Measurements from ENCODE around the gene WAC. TPM values are rescaled to one million over a fixed set of nuclear protein-coding genes. Genes with fewer than 3 reads are reported as not detected.

WAC gene
- total RNA-seq, 2 donors from 2014 or later: 133 TPM

DNA sequence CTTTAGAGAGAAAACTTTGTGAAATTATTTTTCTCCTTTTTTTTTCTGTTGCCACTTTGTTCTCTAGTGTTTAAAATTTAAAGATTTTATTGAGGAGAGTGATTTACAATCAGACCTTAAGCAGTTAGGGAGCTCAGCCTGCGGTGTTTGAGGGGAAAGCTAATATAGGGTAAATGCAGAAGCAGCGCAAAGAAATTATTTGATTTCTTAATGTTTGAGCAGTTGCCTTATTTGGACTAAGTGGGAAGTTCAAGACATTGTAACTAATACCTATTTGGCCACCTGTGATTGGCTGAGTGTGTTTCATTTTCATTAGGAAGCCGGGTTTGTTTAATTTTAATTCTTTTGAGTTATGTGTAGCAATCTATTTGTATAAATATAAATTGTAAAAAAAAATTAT lies 25.3 kb downstream of the WAC start:
- H3K4me3 ChIP-seq (ENCODE audit: low read length): peak overlapping the region; percentile 58
- H3K9me3 ChIP-seq (ENCODE audit: control insufficient read depth, low read length): no peaks in the 10 kb centered on the region
- peaks cover 83% of the 10 kb centered on the region for H3K36me3 ChIP-seq (ENCODE audit: control insufficient read depth, insufficient read depth, low read length)
- 99 to 100% methylated on average over 2 of the region's 3 CpGs for WGBS, 2 experiments (ENCODE audit: insufficient coverage in 1 of 2, insufficient read length in 1 of 2)
- H3K27me3 ChIP-seq (ENCODE audit: control insufficient read depth, insufficient read depth, low read length, poor library complexity, severe bottlenecking): no peaks in the 10 kb centered on the region
- no peak overlapping the region for H3K9ac ChIP-seq (ENCODE audit: extremely low read depth, low read length, poor library complexity, severe bottlenecking)
- Mint-ChIP-seq H3K4me3 (no peak overlapping the region), H3K27ac (no peak overlapping the region), H3K36me3 (ENCODE audit: low read depth) (peaks cover 68% of the 10 kb centered on the region), H3K27me3 (ENCODE audit: insufficient read depth) (no peaks in the 10 kb centered on the region), H3K4me1 (peaks cover 42% of the 10 kb centered on the region), H3K9me3 (no peaks in the 10 kb centered on the region)
- TF ChIP-seq, protein P1, sequence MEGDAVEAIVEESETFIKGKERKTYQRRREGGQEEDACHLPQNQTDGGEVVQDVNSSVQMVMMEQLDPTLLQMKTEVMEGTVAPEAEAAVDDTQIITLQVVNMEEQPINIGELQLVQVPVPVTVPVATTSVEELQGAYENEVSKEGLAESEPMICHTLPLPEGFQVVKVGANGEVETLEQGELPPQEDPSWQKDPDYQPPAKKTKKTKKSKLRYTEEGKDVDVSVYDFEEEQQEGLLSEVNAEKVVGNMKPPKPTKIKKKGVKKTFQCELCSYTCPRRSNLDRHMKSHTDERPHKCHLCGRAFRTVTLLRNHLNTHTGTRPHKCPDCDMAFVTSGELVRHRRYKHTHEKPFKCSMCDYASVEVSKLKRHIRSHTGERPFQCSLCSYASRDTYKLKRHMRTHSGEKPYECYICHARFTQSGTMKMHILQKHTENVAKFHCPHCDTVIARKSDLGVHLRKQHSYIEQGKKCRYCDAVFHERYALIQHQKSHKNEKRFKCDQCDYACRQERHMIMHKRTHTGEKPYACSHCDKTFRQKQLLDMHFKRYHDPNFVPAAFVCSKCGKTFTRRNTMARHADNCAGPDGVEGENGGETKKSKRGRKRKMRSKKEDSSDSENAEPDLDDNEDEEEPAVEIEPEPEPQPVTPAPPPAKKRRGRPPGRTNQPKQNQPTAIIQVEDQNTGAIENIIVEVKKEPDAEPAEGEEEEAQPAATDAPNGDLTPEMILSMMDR (conservative IDR thresholded peaks at IDR 0.05): no peak
- peaks cover 7% of the 10 kb centered on the region for H3K4me1 ChIP-seq (ENCODE audit: control insufficient read depth, insufficient read depth, low read length)
- H3K27ac ChIP-seq (ENCODE audit: low read depth, low read length): no peak overlapping the region
- no peak for DNase-seq

DNA sequence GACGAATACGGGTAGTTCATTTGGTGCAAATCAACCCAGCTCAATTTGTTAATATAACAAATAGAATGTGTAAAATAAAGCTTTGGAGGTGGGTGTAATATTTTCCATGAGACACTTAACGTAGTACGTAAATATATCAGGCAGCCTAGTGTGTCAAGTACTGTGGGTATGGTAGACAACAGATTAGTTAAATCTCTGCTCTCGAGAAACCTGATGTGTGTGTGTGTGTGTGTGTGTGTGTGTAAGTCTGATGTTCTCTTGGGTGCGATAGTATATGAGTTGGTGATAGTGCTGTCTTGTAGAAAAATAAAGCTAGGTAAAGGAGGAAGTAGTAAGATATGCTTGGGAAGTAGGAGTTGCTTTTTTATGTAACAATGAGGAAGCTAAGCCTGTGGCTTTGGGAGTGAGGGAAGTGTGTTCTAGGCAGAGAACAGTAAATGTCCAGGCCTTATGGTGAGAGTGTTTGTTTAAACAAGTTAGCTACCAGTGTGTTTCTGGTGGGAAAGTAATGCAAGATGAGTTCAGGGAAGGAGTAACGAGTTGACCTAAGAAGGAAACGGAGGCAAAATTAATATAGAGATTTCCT lies 26.1 kb downstream of the WAC start:
- Histone ChIP-seq H3K27ac (ENCODE audit: low read depth, low read length) (peak overlapping the region; percentile 27), H3K9ac (ENCODE audit: extremely low read depth, low read length, poor library complexity, severe bottlenecking) (peak overlapping the region; percentile 20), H3K27me3 (ENCODE audit: control insufficient read depth, insufficient read depth, low read length, poor library complexity, severe bottlenecking) (no peaks in the 10 kb centered on the region), H3K9me3 (ENCODE audit: control insufficient read depth, low read length) (no peaks in the 10 kb centered on the region), H3K36me3 (ENCODE audit: control insufficient read depth, insufficient read depth, low read length) (peaks cover 78% of the 10 kb centered on the region), H3K4me3 (ENCODE audit: low read length) (peak overlapping the region; percentile 58), H3K4me1 (ENCODE audit: control insufficient read depth, insufficient read depth, low read length) (peaks cover 7% of the 10 kb centered on the region)
- DNase-seq: no peak
- H3K4me3 Mint-ChIP-seq: no peak overlapping the region
- H3K4me1 Mint-ChIP-seq: peaks cover 40% of the 10 kb centered on the region
- H3K27ac Mint-ChIP-seq: peak overlapping the region; percentile 44
- no peaks in the 10 kb centered on the region for H3K27me3 Mint-ChIP-seq (ENCODE audit: insufficient read depth)
- peaks cover 68% of the 10 kb centered on the region for H3K36me3 Mint-ChIP-seq (ENCODE audit: low read depth)
- WGBS, 2 experiments (ENCODE audit: insufficient coverage in 1 of 2, insufficient read length in 1 of 2): 90 to 95% methylated on average over 6 to 8 of the region's 8 CpGs
- TF ChIP-seq, protein P1 (conservative IDR thresholded peaks at IDR 0.05): no peak
- H3K9me3 Mint-ChIP-seq: no peaks in the 10 kb centered on the region

DNA sequence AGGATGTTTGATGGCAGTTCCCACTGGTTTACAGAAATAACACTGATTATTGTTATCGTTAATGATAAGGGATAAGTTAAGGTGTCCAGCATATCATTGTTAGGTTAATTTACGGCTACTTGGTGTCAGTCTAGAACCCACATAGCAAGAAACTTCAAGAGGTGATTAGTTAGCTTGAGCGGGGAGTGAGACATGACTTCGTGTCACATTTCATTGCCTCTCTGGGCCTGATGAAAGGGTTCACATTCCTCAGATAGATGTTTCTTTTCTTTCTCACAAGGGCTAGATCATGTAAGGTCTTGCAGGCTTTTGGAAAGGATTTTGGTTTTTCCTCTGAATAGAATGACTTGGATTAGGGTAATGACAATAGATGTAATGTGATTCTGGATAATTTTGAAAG lies 26.7 kb downstream of the WAC start:
- Histone ChIP-seq H3K36me3 (ENCODE audit: control insufficient read depth, insufficient read depth, low read length) (peaks cover 77% of the 10 kb centered on the region), H3K9ac (ENCODE audit: extremely low read depth, low read length, poor library complexity, severe bottlenecking) (peak overlapping the region; percentile 20), H3K27me3 (ENCODE audit: control insufficient read depth, insufficient read depth, low read length, poor library complexity, severe bottlenecking) (no peaks in the 10 kb centered on the region), H3K4me3 (ENCODE audit: low read length) (peak overlapping the region; percentile 58), H3K9me3 (ENCODE audit: control insufficient read depth, low read length) (no peaks in the 10 kb centered on the region), H3K4me1 (ENCODE audit: control insufficient read depth, insufficient read depth, low read length) (peaks cover 7% of the 10 kb centered on the region), H3K27ac (ENCODE audit: low read depth, low read length) (peak overlapping the region; percentile 27)
- TF ChIP-seq, protein P1 (conservative IDR thresholded peaks at IDR 0.05): no peak
- Mint-ChIP-seq H3K27me3 (ENCODE audit: insufficient read depth) (no peaks in the 10 kb centered on the region), H3K27ac (peak overlapping the region; percentile 24), H3K36me3 (ENCODE audit: low read depth) (peaks cover 66% of the 10 kb centered on the region), H3K4me1 (peaks cover 35% of the 10 kb centered on the region), H3K9me3 (no peaks in the 10 kb centered on the region), H3K4me3 (no peak overlapping the region)
- DNase-seq: no peak
- 65 to 72% methylated on average over 3 to 4 of the region's 4 CpGs for WGBS, 2 experiments (ENCODE audit: insufficient coverage in 1 of 2, insufficient read length in 1 of 2)

All from endodermal cell (in vitro differentiated cells).